ENCODE results near the gene CFAP46.
"Not testable (repeated sequence)": the region's sequence is repeated elsewhere in the genome, so short reads cannot be mapped to it uniquely, and the experiment has no call there.

CFAP46 gene

GRCh38 chr10:132944510-132944909, 2.1 kb upstream of the CFAP46 start:
- no peak for DNase-seq (ENCODE audit: low read depth)

GRCh38 chr10:132943791-132944404, 1.5 kb upstream of the CFAP46 start:
- no peak for DNase-seq (ENCODE audit: low read depth)

- no peak for DNase-seq (ENCODE audit: low read depth)
These were observed 854 bp upstream of the CFAP46 start for GRCh38 chr10:132943058-132943790.

GRCh38 chr10:132941640-132942051, 724 bp downstream of the CFAP46 start:
- DNase-seq (ENCODE audit: low read depth), result no peak

GRCh38 chr10:132940791-132941465, 1.4 kb downstream of the CFAP46 start:
- no peak for DNase-seq (ENCODE audit: low read depth)

- DNase-seq (ENCODE audit: low read depth), result peak; percentile 35
These were observed 2.2 kb downstream of the CFAP46 start for GRCh38 chr10:132939957-132940790.

- DNase-seq (ENCODE audit: low read depth), result no peak
These were observed 2.9 kb downstream of the CFAP46 start for GRCh38 chr10:132939378-132939955.

- no peak for DNase-seq (ENCODE audit: low read depth)
These were observed 3.7 kb downstream of the CFAP46 start for GRCh38 chr10:132938472-132939339.

- no peak for DNase-seq (ENCODE audit: low read depth)
These were observed 4.5 kb downstream of the CFAP46 start for GRCh38 chr10:132937861-132938260.

- no peak for DNase-seq (ENCODE audit: low read depth)
These were observed 7.4 kb downstream of the CFAP46 start for GRCh38 chr10:132934953-132935352.

GRCh38 chr10:132933308-132934042, 8.9 kb downstream of the CFAP46 start:
- no peak for DNase-seq (ENCODE audit: low read depth)

- DNase-seq (ENCODE audit: low read depth), result no peak
These were observed 9.7 kb downstream of the CFAP46 start for GRCh38 chr10:132932461-132933307.

GRCh38 chr10:132931258-132932250, 10.8 kb downstream of the CFAP46 start:
- not testable (repeated sequence) for DNase-seq (ENCODE audit: low read depth)

GRCh38 chr10:132930701-132931100, 11.7 kb downstream of the CFAP46 start:
- not testable (repeated sequence) for DNase-seq (ENCODE audit: low read depth)

- DNase-seq (ENCODE audit: low read depth), result no peak
These were observed 12.3 kb downstream of the CFAP46 start for GRCh38 chr10:132929953-132930548.

GRCh38 chr10:132929480-132929879, 12.9 kb downstream of the CFAP46 start:
- no peak for DNase-seq (ENCODE audit: low read depth)

- DNase-seq (ENCODE audit: low read depth), result no peak
These were observed 14.1 kb downstream of the CFAP46 start for GRCh38 chr10:132928261-132928660.

- no peak for DNase-seq (ENCODE audit: low read depth)
These were observed 14.5 kb downstream of the CFAP46 start for GRCh38 chr10:132927824-132928223.

Data from fibroblast of gingiva (primary cell).